ENCODE measurements around the gene CEACAM5.
"Not testable (repeated sequence)": the region's sequence is repeated elsewhere in the genome, so short reads cannot be mapped to it uniquely, and the experiment has no call there.

The CEACAM5 gene

GRCh38 chr19:41700381-41701195 is 7.8 kb upstream of the CEACAM5 start:
- DNase-seq = peak; percentile 35

- DNase-seq = peak; percentile 54
Observed at GRCh38 chr19:41701401-41702075, 6.9 kb upstream of the CEACAM5 start.

DNA sequence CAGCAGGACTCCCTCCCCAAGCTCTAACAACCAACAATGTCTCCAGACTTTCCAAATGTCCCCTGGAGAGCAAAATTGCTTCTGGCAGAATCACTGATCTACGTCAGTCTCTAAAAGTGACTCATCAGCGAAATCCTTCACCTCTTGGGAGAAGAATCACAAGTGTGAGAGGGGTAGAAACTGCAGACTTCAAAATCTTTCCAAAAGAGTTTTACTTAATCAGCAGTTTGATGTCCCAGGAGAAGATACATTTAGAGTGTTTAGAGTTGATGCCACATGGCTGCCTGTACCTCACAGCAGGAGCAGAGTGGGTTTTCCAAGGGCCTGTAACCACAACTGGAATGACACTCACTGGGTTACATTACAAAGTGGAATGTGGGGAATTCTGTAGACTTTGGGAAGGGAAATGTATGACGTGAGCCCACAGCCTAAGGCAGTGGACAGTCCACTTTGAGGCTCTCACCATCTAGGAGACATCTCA is 6.2 kb upstream of the CEACAM5 start:
- DNase-seq = no peak

- peak; percentile 15 for DNase-seq
Observed at GRCh38 chr19:41703602-41704293, 4.7 kb upstream of the CEACAM5 start.

DNA sequence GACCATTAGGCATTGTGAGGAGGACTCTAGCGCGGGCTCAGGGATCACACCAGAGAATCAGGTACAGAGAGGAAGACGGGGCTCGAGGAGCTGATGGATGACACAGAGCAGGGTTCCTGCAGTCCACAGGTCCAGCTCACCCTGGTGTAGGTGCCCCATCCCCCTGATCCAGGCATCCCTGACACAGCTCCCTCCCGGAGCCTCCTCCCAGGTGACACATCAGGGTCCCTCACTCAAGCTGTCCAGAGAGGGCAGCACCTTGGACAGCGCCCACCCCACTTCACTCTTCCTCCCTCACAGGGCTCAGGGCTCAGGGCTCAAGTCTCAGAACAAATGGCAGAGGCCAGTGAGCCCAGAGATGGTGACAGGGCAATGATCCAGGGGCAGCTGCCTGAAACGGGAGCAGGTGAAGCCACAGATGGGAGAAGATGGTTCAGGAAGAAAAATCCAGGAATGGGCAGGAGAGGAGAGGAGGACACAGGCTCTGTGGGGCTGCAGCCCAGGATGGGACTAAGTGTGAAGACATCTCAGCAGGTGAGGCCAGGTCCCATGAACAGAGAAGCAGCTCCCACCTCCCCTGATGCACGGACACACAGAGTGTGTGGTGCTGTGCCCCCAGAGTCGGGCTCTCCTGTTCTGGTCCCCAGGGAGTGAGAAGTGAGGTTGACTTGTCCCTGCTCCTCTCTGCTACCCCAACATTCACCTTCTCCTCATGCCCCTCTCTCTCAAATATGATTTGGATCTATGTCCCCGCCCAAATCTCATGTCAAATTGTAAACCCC is 2.8 kb upstream of the CEACAM5 start:
- peak; percentile 69 for DNase-seq

DNA sequence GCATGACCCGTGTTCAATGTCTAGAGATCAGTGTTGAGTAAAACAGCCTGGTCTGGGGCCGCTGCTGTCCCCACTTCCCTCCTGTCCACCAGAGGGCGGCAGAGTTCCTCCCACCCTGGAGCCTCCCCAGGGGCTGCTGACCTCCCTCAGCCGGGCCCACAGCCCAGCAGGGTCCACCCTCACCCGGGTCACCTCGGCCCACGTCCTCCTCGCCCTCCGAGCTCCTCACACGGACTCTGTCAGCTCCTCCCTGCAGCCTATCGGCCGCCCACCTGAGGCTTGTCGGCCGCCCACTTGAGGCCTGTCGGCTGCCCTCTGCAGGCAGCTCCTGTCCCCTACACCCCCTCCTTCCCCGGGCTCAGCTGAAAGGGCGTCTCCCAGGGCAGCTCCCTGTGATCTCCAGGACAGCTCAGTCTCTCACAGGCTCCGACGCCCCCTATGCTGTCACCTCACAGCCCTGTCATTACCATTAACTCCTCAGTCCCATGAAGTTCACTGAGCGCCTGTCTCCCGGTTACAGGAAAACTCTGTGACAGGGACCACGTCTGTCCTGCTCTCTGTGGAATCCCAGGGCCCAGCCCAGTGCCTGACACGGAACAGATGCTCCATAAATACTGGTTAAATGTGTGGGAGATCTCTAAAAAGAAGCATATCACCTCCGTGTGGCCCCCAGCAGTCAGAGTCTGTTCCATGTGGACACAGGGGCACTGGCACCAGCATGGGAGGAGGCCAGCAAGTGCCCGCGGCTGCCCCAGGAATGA is 1.5 kb upstream of the CEACAM5 start:
- peak; percentile 87 for DNase-seq

- peak; percentile 50 for DNase-seq
Observed at GRCh38 chr19:41707502-41707812, 969 bp upstream of the CEACAM5 start.

DNA sequence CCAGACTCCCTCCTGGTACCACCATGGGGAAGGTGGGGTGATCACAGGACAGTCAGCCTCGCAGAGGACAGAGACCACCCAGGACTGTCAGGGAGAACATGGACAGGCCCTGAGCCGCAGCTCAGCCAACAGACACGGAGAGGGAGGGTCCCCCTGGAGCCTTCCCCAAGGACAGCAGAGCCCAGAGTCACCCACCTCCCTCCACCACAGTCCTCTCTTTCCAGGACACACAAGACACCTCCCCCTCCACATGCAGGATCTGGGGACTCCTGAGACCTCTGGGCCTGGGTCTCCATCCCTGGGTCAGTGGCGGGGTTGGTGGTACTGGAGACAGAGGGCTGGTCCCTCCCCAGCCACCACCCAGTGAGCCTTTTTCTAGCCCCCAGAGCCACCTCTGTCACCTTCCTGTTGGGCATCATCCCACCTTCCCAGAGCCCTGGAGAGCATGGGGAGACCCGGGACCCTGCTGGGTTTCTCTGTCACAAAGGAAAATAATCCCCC is 505 bp upstream of the CEACAM5 start:
- peak; percentile 40 for DNase-seq

- DNase-seq = not testable (repeated sequence)
Observed at GRCh38 chr19:41709516-41709915, 1.1 kb downstream of the CEACAM5 start.

- DNase-seq = no peak
Observed at GRCh38 chr19:41709951-41710645, 1.7 kb downstream of the CEACAM5 start.

DNA sequence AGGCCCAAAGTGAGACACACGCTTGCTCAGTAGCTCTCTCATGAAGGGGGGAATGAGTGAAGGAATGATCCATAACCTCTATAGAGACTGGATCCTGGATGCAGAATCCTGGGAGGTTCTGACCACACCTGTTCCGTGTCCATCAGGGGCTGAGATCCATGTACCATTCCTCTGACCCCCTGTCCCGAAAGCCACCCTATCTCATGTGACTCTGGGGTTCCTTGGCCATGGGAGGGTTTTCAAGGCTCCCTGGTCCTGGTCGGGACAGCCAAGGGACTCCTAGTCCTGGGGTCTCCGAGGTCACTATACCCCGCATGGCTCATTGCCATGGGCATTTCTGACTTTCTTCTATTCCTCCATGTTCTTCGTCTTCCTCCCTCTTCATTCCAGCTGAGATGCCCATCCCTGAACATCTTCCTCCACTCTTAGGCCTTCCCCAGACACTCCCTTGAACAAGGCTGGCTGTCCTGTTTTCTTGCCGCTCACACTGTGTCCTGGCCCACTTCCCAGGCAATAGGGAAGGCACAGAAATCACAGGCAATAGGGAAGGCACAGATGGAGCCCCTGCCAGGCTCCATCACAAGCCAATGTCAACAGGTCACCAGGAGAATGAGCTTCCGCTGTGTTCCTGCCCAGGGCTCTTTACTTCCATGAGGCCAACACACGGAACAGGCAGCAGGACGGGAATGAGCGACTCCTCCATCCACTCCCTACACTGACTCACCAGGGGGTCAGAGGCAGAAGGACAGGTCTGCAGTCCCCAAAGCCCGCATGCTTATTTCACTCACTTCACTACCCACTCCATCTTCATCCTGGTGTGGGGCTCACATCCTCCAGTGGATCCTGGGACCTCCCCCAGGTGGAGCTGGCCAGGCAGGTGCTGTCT is 3.2 kb downstream of the CEACAM5 start:
- no peak for DNase-seq

GRCh38 chr19:41714598-41714997 is 6.2 kb downstream of the CEACAM5 start:
- no peak for DNase-seq

GRCh38 chr19:41718761-41719160 is 10.3 kb downstream of the CEACAM5 start:
- no peak for DNase-seq

- no peak for DNase-seq
Observed at GRCh38 chr19:41720103-41720502, 11.7 kb downstream of the CEACAM5 start.

DNA sequence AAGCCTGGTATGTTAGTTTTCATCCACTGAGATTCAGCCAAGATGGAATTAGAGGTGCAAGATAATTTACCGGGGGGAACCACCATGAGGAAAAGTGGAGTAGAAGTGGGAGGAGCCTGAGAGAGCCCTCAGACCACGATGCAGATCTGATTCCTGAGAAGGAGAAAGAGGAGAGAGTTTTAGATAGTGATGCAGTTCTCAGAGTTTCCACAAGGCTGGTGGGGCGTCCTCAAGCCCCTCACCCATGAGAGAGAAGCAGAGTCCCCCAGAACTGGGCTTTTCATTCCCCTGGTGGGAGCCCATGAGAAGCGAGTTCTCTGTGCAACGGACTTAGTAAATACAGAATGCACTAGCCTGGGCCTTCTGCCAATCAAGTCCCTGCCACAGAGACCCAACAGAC is 18.1 kb downstream of the CEACAM5 start:
- no peak for DNase-seq

DNA sequence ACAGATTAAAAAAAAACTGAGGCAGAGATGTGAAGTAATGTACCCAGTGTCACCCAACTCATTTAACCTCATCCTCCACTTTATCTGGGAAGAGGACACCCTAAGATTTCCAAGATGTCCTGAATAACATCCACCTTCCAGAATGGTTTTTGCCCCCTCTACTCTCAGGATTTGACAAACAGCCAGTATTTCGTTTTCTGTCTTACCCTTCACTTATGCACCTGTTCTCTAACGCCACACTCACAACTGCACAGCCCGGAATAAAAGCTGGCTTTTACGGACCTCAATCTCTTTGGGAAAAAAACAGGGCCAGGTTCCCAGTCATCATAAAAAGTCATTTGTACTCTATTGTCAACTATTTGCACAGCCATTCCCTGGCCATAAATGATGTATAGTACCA is 25.7 kb downstream of the CEACAM5 start:
- DNase-seq = no peak

- no peak for DNase-seq
Observed at GRCh38 chr19:41734585-41734984, 26.2 kb downstream of the CEACAM5 start.

DNA sequence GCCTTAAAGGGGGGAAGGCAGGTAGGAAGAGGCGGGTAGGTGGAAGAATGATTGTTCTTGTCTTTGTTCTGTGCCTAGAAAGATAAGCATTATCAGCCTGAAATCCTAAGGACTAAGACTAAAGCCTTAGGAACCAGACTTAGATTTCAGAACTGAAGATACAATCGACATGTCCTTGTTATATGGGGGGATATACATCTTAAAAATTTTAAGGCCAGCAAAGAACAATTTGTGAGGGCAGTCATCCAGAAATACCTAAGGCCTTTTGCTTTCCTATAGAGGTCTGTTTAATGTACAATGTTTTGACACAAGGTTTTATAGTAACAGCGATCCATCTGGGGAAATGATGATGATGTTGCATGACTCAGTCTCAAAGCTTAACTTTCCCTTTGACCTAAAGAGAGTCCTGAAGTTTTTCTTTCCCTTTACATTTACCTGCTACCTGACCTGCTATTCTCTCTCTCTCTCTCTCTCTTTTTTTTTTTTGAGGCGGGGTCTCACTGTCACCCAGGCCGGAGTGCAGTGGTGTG is 26.7 kb downstream of the CEACAM5 start:
- DNase-seq = no peak

DNA sequence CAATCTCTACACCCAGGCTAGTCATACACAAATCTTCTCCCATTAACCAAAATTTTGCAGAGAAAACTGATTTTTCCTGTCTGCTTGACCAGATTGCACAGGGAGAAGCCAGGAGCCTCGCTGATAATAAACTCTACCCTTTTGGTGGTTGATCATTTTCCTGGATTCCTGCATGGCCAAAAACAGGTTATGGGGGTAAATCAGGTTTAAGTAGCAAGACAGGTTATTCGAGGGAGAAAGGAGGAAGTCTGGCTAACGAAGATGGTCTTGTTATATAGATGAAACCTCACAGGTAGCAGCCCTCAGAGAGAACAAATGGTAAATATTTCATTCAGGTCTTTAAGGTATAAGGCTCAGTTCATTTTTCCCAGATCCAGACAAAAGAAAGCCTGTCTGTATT is 30.9 kb downstream of the CEACAM5 start:
- DNase-seq = no peak

All from activated CD8-positive, alpha-beta memory T cell treated with anti-CD3 and anti-CD28 coated beads, Interleukin-2, amount 50 U/mL, for 48 hours (primary cell).